Middle frontal gyrus (tissue), 1 donor: ENCODE measurements around the gene DENND5B.
"Not testable (repeated sequence)": the region's sequence is repeated elsewhere in the genome, so short reads cannot be mapped to it uniquely, and the experiment has no call there.

ENCODE experiments used
- DNase-seq: peaks from one replicate; pipeline ENCODE4 v3.0.0-alpha.2; 2015; ENCODE audit warnings: low spot score; ENCODE audit errors: extremely low spot score

DENND5B gene

DNA sequence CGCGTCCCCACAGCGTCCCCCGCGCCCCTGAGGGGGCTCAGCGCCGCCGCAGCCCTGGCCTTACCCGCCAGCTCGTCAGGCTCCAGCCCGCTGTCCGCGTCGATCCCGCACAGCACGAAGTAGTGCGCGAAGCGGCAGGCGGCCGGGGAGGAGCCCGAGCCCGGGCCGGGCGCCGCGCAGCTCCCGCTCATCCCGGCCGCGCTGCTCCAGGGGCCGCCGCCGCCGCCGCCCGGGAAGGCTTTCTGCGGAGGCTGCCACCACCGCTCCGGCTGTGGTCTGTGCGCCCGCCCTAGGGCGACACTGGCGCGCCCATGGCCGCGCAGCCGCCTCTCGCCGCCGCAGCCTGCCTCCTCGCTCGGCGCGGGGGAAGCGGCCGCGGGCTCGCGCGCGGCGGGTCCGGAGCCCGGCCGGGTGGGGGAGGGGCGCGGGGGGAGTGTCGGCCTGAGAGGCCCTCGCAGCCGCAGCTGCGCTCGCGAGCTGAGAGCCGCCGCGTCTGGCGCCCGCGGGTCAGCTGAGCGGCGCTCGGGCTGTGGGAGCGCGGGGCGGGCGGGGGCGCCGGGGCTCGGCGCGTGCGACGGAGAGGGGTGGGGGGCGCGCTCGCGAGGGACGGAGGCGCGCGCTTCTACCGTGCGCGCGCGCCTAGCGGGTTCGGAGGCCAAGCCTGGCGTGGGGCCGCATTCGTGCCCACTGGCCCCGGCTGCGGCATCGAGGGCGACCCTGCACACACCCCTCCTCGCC lies at the start of gene DENND5B:
Gene DENND5B (minus strand): TSS at position 495 of the 738 bp plus-strand sequence. CDS start 304 bp downstream, at position 191.
- DNase-seq = peak; percentile 71

DNA sequence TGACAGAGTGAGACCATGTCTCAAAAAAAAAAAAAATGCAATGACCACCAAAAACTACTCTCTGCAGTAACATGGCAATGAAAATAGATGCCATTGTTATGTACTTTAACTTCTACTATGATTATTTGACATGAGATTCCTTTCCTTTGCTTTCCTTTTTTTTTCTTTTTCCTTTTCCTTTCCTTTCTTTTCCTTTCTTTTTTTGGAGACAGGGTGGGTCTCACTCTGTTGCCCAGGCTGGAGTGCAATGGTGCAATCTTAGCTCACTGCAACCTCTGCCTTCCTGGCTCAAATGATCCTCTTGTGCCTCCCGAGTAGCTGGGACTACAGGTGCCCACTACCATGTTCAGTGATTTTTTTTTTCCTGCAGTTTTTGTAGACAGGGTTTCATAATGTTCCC lies 43.7 kb upstream of the DENND5B start:
- no peak for DNase-seq

DNA sequence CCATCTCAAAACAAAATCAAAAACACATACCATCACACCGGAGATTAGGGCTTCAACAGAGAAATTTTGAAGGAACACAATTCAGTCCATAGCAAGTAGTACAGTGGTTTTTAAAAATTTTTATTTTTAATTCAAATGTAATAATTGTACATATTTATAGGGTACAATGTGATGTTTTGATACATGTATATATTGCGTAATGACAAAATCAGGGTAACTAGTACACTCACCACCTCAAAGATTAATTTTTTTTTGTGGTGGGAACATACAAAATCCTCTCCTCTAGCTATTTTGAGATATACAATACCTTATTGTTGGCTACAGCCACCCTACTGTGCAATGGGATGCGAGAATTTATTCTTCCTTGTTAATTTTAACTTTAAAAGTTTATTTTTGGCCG lies 42.5 kb upstream of the DENND5B start:
- no peak for DNase-seq

GRCh38 chr12:31631809-31632208 lies 40.9 kb upstream of the DENND5B start:
- no peak for DNase-seq

DNA sequence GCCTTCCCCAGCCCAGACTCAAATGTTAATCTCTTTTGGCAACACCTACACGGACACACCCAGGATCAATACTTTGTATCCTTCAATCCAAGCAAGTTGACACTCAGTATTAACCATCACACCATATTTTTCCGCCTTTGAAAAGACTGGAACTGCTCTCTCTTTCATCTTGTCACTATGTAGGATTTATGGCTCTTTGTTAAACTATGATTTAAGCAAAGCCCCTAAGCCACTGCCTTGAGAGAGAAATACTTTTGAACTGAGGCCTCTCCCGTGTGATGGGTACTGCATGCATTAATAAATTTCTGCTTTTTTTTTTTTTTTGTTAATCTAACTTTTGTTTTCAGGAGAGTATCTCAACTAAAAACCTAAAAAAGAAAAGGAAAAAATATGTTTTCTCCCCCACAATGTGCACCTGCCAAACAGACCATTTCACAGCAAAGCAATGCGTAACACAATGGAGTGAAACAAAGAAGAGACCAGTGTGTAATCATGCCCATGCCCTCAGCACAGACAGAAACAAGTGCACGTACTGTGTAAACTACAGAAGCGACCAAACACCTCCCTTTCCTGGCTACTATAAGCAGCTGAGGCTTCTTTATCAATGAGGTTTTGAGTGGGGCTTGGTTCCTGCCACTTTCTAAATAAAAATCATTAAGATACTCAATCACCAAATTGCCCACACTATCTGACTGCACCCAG lies 40.2 kb upstream of the DENND5B start:
- no peak for DNase-seq

- no peak for DNase-seq
Measured at GRCh38 chr12:31629756-31630732, 39.1 kb upstream of the DENND5B start.

DNA sequence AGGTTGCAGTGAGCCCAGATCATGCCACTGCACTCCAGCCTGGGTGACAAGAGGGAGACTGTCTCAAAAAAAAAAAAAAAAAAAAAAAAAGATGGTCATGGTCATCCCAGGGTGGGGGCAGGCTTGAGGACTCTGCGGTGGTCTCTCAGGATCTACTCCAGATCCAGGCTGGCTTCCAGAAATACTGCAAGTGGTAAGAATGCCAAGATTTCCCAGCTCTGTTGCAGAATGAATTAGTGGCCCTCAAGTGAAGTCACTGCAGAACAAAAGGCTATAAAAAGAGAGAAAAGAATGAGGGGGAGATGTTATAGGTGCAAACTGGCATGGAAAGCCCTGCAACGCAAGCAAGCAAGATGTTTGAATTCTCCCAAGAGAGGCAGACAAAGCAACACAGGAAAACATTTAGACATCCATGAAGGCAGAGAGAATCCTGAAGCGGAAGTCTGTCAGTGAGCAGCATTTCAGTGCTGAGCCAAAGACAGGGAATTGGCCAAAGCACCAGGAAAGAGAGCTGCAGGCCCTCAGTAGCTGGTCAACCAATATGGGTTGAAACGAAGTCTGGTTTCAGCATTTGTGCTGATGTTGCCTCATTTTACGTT lies 36.6 kb upstream of the DENND5B start:
- DNase-seq = no peak

GRCh38 chr12:31626270-31626995 lies 35.5 kb upstream of the DENND5B start:
- no peak for DNase-seq

DNA sequence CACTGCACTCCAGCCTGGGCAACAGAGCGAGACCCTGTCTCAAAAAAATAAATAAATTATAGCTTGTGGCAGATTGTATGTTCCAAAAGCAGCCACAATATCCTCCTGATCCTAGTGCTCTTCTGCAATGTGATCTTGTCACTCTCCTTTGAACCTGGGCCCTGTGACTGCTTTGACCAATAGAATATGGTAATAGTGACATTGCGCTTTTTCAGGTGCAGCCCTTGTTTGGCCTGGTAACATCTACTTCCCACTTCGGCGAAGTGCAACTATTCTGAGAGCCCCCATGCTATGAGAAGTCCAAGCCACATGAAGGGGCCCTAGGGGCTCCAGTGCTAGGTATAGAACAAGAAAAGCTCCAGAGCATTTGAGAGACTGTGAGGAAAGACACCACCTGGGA lies 31.1 kb upstream of the DENND5B start:
- DNase-seq = no peak

- no peak for DNase-seq
Measured at GRCh38 chr12:31620311-31620710, 29.4 kb upstream of the DENND5B start.

DNA sequence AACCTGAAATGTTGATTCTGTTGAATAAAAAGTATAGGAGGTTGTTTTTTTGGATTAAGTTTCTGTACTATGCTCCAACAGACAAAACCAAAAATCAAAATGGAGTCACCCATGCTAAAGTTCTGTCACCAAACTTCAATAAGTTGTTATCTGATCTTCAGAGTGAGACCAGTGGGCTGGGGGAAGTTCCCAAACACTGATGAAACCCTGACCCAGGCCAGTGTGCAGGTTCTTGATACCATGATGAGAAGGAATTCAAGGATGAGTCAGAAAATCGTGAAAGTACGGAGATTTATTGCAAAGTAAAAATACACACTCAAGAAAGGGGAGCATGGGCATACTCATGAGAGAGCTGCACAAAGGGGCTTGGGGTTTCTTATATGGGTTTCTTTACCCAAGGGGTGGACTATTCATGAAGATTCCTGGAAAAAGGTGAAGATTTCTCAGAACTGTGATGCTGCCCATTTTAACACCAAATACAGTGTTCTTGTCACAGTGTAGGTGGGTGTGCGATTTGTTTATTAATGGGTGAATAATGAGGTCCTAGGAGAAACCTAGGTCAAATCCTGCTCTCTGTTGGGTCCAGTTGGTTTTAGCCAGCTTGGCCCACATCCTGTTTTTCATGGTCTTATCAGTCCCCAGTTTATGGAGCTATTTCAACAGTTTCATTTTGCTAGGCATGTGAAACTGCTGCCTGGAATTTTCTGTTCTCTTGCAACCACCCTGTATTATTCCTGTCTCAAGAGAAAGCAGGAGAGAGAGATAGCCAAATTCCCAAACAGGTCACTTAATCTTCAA lies 27.5 kb upstream of the DENND5B start:
- DNase-seq = no peak

GRCh38 chr12:31612819-31613218 lies 21.9 kb upstream of the DENND5B start:
- no peak for DNase-seq

- DNase-seq = not testable (repeated sequence)
Measured at GRCh38 chr12:31608299-31608698, 17.4 kb upstream of the DENND5B start.

DNA sequence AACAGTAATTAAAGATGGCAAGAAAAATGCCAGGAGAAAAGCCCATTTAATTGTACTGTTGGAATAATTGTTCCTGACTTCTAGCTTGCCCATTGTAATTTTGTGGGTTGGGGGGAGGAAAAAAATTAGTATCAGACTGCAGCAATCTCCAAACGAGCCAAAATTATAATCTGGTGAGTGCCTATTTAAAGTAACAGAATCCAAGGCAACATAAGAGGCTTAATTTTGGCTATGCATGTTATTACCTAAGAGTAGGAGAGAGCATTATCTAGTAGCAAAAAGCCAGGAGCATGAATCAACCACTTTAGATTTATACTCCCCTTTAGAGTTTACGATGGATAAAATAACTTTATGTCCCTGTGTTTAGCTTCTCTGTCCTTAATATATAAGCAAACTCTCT lies 14.6 kb upstream of the DENND5B start:
- DNase-seq = no peak

DNA sequence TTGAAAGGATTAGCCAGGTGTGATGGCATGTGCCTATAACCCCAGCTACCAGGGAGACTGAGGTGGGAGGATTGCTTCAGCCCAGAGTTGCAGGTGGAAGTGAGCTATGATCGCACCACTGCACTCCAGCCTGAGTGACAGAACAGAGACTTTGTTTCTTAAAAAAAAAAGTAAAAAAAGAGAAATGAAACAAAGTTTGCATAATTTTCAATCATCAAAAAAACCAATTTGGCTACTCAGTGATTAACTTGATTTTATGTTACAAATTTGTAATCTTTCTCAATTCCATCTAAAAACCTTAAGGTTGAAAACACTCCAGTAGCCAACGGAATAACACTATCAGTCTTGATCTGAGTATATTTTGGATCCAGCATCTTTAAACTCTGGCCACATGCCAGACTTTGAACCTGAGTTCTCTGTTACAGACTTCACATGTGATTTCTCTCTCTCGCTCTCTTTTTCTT lies 12.6 kb upstream of the DENND5B start:
- DNase-seq = no peak

DNA sequence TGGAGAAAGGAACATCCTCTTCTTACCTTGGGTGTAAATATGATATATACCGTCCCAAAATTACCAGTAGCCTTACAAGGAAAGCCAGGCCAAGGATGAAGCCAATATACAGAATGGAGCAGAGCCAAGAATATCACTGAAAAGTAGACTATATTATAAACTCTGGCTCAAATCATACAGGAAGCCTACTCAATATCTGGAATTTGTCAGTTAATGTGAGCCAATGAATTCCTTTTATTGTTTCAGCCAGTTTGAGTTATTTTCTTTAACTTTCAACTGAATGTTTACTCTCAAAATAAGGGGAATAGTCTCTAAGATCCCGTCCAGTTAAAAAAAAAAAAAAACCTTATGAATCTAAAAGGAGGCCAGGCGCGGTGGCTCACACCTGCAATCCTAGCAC lies 9.8 kb upstream of the DENND5B start:
- DNase-seq = no peak

DNA sequence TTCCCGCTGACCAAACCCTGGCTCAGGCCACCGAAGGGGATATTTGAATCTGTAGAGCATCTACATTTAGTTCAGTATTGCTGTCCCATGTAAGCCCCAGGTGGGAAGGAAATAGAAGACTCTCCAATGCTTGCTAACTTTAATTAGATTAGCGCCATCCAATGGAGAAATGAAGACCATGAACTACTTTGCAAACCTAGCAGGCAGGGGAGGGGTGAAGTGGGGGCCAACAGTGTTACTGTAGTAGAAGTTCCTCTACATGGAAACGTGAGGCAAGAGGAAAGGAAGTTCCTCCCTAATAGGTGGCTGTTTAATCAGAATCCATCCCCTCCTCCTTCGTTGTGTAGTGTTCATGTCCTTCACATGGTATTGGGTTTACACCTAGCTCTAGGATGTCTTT lies 9.3 kb upstream of the DENND5B start:
- no peak for DNase-seq

DNA sequence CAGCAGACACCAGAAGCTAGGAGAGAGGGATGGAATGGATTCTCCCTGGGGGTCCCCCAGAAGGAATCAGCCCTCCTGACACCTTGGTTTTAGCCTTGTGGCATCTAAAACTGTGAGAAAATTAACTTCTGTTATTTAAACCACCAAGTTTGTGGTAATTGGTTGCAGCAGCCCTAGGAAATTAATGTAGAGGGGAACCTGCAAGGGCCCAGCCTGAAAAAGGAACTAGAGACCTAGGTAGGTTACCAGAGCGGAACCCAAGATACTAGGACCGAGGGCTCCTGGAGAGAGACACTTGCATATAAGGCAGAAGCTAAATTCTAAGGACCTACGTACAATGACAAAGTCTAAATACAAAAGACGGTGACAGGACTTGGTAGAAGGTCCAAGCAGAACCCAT lies 8.1 kb upstream of the DENND5B start:
- no peak for DNase-seq

DNA sequence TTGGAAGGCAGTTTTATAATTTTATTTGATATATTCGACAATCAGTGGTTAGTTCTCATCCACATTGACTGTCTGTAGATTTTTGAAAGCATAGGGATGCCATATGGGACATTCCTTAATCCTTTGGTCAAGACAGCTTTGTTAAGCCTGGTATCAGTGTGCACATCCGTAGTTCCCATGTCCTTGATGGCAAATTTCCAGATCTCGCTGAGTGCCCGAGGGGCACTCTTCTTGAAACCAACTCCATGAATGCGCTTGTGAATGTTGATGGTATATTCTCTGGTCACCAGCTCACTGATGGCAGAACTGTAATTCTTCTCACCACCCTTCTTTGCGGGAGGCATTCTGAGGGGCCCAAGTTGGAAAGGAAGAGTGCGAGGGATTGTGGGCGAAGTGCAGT lies 6.1 kb upstream of the DENND5B start:
- no peak for DNase-seq

- DNase-seq = no peak
Measured at GRCh38 chr12:31594681-31595080, 3.7 kb upstream of the DENND5B start.
